Left forelimb (tissue), 1 donor: Measurements from ENCODE around the gene ITGB3.

Experiments used
- DNase-seq: peaks from one replicate; pipeline ENCODE4 v3.0.0-alpha.2; 2018; ENCODE audit warnings: low spot score

Gene ITGB3

DNA sequence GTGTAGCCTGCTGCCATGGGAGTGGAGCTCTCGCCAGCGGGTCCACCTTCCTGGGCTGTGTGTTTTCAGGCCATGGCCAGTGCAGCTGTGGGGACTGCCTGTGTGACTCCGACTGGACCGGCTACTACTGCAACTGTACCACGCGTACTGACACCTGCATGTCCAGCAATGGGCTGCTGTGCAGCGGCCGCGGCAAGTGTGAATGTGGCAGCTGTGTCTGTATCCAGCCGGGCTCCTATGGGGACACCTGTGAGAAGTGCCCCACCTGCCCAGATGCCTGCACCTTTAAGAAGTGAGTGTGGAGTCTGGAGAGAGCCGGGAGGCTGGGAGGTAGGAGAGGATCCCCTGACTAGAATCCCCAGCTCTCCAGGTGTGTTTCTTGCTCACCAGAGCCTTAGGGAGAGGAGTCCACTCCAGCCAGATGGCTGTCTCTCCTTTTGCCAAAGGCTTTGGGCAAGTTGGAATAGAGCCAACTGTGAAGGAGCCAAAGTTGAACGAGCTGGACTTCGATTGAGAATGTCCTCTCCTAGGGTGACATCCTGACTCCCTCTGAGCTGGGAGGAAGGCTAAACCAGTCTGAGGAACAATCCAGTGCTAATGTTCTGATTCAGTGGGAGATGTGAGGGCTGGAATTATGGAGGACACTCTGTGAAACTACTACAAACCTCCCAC, 45.7 kb downstream of the ITGB3 start:
- DNase-seq = no peak

DNA sequence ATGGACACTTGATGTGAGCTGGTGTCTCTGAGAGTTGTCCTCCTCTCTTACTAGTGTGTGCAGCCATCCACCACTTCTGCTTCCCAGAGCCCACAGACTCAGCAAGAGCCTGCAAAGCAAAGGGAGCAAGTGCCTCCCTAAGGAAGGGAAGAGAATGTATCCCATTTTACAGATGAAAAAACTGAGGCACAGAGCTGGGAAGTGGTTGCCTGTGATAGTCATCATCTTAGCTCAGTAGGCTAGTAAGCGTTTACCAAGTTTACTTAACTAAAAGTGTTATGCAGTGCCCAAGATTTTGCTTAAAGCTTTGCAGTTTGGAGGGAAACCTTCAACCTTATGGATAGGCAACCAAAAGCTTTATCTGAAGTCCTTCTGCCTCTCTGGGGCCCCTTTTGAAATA, 47.1 kb downstream of the ITGB3 start:
- no peak for DNase-seq

DNA sequence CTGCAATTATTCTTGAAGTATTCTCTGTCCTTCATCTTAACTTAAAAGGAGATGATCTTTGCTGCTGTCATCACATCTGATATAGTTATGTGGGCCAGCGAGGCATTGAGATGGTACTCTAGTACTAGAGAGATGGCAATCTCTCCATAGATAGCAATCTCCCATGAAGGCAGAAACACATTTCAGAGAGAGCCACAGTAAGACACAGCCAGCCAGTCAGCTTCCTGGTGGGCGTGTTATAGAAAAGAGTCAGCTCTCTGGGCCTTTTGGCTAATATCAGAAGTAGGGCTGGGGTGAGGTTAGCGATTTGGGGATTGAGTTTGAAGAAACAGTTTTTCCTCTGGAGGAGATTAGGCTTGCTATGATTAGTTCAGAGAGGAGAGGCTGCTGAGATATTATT, 47.5 kb downstream of the ITGB3 start:
- DNase-seq = no peak

DNA sequence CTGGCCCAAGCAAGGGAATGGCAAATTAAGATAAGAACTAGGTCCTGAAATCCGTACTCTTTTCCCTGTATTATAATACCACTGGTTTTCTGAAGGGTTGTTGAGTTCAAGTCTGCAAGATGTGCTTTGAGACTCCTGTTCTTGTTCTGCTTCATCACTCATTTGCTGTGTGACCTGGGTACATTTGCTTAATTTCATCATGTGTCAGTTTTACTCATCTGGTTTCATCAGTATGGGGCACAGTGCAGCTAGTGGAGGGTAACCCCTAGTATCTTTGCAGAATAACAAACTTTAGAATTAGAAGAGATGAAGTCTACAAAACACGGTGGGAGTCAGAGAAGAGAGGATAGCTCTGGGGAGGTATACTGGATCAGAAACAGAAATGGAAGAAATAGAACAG, 48.2 kb downstream of the ITGB3 start:
- DNase-seq = no peak

DNA sequence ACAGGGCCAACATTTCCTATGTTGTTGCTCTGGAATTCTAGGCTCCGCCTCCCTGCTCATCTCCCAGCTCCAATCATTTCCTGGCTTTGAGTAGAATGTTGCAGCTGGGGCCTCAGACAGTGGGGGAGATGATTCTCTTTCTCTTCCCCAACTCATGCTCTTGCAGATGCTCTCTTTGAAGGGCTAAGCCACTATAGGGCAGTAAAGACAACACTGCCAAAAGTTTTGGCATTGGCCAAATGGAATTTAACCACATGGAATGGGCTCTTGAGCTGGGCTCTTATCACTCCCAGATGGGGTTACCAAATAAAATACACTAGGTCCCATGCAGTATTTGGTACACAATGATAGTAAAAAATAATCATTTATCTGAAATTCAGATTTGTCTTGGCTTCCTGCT, 50.6 kb downstream of the ITGB3 start:
- DNase-seq = no peak

DNA sequence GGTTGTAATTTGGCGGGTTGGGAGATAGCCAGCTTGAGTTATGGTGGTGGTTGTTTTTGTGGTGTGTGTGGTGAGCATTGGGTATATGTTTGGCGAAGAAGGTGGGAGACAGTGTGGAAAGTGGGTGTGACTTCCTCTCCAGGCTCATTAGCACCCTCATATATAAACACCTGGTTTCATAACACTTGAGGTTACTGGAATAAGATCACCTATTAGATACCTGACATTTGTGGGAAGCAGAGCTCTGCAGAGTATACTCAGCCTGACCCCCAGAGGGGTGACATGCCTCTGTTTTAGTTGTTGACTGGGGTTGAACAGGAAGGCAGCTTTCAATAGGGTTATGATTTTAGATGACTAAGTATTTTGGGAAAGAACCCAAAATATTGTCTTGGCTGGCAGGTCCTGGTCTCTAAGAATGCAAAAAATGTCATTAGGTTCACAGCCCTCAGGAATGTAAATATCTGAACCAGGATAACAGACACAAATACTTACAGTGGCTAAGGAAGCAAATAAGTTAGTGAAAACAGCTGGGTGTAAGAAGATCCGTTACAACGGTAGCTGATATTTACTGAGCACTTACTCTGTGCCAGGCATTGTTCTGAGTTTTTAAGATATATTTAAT, 51.8 kb downstream of the ITGB3 start:
- DNase-seq = no peak

DNA sequence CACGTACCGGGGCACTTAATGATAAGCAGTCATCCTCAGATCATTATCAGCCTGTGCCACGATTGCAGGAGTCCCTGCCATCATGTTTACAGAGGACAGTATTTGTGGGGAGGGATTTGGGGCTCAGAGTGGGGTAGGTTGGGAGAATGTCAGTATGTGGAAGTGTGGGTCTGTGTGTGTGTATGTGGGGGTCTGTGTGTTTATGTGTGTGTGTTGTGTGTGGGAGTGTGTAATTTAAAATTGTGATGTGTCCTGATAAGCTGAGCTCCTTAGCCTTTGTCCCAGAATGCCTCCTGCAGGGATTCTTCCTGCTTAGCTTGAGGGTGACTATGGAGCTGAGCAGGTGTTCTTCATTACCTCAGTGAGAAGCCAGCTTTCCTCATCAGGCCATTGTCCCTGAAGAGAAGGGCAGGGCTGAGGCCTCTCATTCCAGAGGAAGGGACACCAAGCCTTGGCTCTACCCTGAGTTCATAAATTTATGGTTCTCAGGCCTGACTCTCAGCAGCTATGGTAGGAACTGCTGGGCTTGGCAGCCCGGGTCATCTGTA, 56.6 kb downstream of the ITGB3 start:
- DNase-seq = no peak

DNA sequence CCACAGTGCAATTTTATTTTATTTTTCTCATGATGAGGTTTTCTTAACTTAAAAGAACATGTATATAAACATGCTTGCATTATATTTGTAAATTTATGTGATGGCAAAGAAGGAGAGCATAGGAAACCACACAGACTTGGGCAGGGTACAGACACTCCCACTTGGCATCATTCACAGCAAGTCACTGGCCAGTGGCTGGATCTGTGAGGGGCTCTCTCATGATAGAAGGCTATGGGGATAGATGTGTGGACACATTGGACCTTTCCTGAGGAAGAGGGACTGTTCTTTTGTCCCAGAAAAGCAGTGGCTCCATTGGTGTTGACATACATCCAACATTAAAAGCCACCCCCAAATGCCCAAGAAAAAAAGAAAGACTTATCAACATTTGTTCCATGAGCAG, 57.8 kb downstream of the ITGB3 start:
- DNase-seq = no peak

DNA sequence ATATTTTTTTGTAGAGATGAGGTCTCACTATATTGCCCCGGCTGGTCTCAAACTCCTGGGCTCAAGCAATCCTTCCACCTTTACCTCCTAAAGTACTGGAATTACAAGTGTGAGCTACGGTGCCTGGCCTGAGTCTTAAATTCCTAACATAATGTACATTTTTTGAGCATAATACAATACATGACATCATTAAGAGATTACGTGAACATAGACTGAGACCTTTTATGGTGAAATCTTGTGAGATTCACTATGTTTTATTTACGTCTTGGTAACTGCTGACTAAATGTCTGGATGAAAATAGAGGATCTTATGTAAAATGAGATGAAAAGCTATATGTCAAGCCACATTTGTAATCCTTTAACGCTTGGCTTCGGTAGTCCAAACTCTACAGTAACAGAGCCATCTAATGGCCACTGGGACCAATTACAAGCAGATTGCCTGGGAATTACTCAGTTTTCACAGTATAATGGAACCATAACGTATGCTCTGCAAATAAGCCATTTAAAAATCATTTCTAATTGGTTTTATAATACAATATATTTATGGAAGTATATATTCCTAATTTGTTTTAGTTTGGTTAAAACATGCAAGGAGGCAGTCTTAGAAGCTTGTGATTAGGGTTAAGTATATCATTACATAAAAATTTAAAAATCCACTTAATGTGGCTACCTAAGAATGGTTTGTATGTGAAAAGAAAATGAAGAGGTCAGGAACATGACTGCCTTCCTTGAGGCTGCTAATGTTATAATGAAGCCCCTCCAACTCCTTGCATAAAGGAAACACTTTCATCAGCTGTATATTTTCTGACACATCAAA, 62.0 kb downstream of the ITGB3 start:
- no peak for DNase-seq

DNA sequence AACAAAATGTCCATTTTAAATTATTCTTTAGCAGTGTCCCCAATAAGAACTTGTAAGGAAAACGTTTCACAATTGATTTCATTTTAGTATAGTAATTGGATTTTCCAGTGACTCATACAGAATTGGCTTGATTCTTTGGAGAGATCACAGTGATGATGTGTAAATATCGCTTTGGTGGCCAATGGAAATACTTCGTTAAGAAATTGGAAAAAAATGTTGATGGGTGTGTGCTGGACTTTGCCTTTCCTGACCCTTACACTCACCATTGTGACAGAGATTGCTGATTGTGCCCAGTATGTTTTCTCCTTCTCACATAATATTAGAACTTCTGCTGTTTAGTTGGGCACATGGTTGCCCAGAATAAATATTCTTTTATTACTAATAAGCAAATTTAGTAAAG, 62.7 kb downstream of the ITGB3 start:
- DNase-seq = no peak

DNA sequence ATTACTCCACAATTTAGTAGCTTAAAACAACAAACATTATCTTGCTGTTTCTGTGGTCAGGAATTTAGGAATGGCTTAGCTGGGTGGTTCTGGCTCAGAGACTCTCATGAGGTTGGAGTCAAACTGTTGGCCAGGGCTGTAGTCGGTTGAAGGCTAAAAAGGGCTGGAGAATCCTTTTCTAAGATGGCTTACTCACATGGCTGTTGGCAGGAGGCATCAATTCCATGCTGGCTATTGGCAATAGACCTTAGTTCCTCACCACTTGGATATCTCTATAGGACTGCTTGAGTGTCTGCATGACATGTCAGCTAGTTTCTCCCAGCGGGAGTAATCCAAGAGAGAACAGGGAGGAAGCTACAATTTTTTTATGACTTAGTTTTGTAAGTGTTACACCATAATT, 63.5 kb downstream of the ITGB3 start:
- DNase-seq = no peak

DNA sequence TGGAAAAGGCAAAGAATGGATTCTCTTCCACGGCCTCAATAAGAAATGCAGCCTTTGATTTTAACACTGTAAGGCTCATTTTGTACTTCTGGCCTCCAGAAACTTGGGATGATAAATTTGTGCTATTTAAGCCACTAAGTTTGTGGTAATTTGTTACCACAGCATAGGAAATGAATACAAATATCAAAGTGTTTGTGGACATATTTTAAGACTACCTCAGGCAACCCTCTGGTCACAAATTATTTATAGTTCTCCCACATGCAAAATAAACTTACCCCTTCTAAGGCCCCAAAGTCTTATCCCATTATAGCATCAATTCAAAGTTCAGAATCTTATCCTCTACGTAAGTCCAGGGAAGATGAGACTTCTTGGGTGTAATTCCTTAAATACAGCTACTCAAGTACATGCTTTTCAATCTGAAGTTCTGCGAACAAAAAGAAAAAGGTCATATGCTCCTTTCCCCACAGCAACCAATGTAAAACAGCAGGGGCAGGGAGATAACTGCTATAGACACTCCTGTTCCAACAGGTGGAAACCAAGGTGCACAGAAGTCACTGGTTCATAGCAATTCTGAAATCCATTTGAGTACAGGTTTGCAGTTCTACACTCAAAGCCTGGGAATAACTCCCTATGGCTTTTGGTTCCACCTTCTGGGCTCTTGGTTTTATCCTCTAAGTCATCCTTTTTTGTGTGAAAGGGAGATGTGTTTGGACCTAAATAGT, 64.7 kb downstream of the ITGB3 start:
- DNase-seq = no peak

DNA sequence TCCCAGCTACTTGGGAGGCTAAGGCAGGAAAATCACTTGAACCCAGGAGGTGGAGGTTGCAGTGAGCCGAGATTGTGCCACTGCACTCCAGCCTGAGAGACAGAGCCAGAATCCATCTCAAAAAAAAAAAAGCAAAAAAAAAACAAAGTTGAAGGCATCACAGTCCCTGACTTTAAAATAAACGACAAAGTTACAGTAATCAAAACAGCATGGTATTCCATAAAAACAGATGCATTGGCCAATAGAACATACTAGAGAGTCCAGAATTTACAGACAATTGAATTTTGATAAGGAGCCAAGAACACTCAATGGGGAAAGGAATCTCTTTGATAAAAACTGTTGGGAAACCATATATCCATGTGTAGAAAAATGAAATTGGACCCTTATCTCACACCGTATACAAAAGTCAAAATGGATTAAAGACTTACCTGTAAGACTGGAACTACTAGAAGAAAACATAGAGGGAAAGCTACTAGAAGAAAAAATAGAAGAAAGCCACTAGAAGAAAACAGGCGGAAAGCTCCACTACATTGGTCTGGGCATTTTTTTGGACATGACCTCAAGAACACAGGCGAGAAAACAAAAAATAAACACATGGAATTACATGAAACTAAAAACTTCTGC, 67.4 kb downstream of the ITGB3 start:
- no peak for DNase-seq

DNA sequence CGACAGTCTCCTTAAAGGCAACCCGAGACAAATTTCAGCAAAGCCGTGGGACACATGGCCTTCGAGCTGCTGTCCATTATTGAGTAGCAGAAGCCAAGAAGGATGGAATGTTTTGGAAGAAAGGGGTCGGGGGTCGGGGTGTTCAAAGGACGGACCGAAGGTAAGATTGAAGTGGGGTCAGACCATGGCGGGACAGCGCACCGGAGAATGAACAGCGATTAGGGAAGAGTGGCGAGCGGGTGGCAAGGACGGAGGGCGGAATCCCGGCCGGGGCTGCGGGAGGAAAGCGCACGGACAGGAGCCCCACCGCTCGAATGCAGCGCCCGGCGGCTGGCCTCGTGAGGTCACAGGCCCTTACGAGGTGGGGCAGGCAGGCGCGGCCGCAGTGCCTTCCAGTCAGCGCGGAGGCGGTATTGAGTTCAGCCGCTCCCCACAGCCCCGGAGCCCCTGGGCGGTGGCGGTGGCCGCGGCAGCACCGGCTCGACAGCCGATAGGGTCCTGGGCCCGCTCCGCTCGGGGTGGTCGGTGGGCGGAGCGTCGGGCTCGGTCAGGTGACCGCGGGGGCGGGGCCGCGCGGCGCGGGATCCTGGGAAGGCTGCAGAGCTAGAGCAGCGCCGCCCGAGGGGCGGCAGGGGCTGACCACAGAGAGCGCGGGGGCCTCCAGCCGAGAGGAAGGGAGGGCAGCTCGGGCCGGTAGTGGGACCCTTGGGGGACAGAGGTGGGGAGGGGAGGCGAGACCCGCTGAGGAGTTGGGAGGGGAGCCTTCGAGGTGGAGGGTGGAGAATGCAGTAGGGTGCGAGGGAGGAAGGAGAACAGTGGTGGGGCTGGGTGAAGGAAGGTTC, 70.0 kb downstream of the ITGB3 start, which contains the start of gene EFCAB13:
EFCAB13 (plus strand) TSS at position 574 of the 842 bp plus-strand sequence. CDS start 4,399 bp downstream, outside the sequence.
- DNase-seq = peak; percentile 94

DNA sequence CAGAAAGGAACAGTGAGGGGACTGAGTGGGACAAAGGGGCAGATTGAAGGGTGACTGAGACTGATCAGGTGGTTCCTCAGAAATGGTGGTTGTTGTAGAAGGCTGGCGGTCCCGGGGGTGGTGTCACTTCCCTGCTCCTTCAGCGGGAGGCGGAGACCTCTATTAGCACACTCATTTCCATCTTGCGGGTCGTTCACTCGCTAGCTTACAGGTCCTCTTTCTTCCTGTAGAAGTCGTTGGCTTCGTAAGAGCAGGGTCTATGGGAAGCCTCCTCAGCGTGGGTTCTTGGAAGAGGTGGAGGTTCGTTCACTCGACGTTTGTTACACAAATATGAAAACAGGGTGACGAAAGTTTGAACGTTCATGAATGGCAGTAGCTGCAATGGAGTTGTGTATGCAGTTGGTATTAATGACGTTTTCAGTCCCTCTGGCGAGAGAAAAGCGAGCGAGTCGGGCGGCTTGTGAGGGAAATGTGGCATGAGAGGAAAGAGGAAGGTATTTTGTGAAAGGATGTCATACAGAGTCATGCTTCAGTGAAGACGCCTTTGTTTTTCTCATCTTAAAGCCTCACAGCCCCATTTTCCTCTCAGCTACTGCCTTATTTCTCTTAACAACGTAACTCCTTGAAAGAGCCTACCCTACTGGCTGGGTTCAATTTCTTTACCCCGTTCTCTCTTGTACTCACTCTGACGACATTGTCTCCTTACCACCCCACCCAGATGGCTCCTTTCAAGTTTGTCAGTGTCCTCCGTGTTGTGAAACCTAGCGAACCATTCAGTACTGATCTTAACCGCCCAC, 70.8 kb downstream of the ITGB3 start:
- peak; percentile 69 for DNase-seq

DNA sequence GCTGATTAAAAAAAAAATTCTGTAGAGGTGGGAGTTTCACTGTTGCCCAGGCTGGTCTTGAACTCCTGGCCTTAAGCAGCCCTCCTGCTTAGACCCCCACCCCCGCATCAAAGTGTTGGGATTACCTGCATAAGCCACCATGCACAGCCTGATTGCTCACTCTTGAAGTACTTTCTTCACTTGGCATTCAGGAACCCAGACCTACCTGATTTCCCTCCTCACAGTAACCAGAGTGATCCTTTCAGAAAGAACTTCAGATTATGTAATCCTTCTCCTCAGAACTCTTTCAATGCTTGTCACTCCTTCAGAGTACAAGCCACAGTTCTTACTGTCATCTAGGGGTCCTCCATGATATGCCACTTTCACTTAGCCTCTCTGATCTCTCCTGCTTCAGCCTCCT, 71.5 kb downstream of the ITGB3 start:
- no peak for DNase-seq

DNA sequence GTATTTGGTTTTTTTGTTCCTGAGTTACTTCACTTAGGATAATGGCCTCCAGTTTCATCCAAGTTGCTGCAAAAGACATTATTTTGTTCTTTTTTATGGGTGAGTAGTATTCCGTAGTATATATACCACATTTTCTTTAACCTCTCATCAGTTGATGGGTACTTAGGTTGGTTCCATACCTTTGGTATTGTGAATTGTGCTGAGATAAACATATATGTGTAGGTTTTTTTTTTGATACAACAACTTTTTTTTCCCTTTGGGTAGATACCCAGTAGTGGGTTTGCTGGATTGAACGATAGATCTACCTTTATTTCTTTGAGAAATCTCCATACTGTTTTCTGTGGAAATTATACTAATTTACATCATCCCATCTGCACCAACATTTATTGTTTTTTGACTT, 76.9 kb downstream of the ITGB3 start:
- no peak for DNase-seq

DNA sequence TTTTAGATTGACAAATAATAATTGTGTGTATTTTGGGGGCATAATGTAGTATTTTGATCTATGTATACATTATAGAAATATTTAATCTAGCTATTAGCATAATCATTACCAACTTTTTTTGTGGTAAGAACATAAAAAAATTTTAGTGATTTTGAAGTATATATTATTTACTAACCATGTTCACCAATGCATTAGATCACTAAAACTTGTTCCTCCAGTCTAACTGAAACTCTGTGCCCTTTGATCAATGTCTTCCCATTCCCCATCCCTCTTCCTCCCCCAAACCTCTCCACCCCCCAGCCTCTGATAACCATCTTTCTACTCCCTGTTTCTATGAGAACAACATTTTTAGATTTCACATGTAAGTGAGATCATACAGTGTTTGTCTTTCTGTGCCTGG, 78.7 kb downstream of the ITGB3 start:
- no peak for DNase-seq

DNA sequence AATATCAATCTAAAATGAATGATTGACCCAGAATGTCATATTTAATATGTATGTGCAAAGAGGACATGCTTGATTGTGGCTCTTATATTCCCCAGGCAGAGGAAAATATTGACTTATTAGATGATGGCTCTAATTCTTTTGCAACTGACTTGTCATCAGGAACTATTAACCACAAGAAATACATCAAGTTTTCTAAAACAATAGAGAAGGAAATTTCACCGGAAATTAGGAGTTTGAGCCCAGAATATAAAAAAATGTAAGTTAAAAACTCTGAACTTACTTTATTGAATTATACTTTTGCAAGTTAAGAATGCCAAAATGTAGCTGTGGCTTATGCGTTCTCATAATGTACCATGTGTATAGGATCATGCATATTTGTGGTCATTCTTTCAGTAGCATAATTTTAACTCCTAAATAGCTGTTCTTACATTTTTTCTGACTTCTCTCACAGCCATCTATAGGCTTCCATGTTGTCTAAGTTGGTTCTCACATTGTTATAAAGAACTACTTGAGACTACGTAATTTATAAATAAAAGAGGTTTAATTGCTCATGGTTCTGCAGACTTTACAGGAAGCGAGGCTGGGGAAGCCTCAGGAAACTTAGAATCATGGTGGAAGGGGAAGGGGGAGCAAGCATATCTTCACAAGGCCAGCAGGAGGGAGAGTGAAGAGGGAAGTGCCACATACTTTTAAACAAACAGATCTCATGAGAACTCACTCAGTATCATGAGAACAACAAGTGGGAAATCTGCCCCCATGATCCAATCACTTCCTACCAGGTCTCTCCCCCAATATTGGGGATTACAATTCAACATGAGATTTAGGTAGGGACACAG, 81.7 kb downstream of the ITGB3 start:
- DNase-seq = no peak
